Keratinocyte (primary cell): ENCODE data around the gene CCDC120. TPM values are rescaled to one million over a fixed set of nuclear protein-coding genes. Genes with fewer than 3 reads are reported as not detected.

ENCODE experiments used
- DNase-seq: peaks from one replicate; pipeline ENCODE4 v3.0.0-alpha.2; 2011; ENCODE audit warnings: low read depth, missing footprints, low spot score
- FAIRE-seq: peaks from 2 replicates; lab custom pipeline; 2011; peaks lifted over from hg19 to GRCh38; lab: Jason Lieb, UNC
- H2AFZ ChIP-seq: 2 replicates; pipeline ENCODE4 v1.6.0; 2012; ENCODE audit warnings: low read length, control low read depth, inconsistent platforms; ENCODE audit not compliant: control insufficient read depth
- H3K27ac ChIP-seq: 2 replicates; pipeline ENCODE4 v1.5.1; 2011; ENCODE audit warnings: low read length; ENCODE audit not compliant: control insufficient read depth, insufficient read depth
- H3K27me3 ChIP-seq: 3 replicates; pipeline ENCODE4 v1.6.0; 2011; ENCODE audit warnings: low read length; ENCODE audit not compliant: control insufficient read depth, insufficient read depth; ENCODE audit errors: extremely low read depth
- H3K36me3 ChIP-seq, 2 experiments: 2 replicates in 1 of 2; 3 replicates in 1 of 2; pipeline ENCODE4 v1.5.1; 2011; ENCODE audit warnings: low read length in 2 of 2, mild to moderate bottlenecking in 1 of 2; ENCODE audit not compliant: control insufficient read depth in 2 of 2, insufficient read depth in 2 of 2; ENCODE audit errors: extremely low read depth in 1 of 2
- H3K4me1 ChIP-seq: 3 replicates; pipeline ENCODE4 v1.5.1; 2011; ENCODE audit warnings: low read length; ENCODE audit not compliant: control insufficient read depth, insufficient read depth; ENCODE audit errors: extremely low read depth
- H3K4me2 ChIP-seq: 3 replicates; pipeline ENCODE4 v1.6.0; 2011; ENCODE audit warnings: low read depth, low read length; ENCODE audit not compliant: control insufficient read depth, insufficient read depth; ENCODE audit errors: extremely low read depth
- H3K4me3 ChIP-seq, 3 experiments: fragments of 200-600 bp in 1 of 3; sonication (generic) in 1 of 3; 2 replicates in 2 of 3; 3 replicates in 1 of 3; pipeline ENCODE4 v1.5.1; 2011 to 2016; ENCODE audit warnings: low read length in 3 of 3, mild to moderate bottlenecking in 3 of 3, control low read depth in 2 of 3, inconsistent platforms in 1 of 3, low read depth in 1 of 3, mixed read lengths in 1 of 3, mixed run types in 1 of 3, moderate library complexity in 1 of 3; ENCODE audit not compliant: control insufficient read depth in 2 of 3, insufficient read depth in 2 of 3; ENCODE audit errors: extremely low read depth in 1 of 3
- H3K79me2 ChIP-seq: 2 replicates; pipeline ENCODE4 v1.6.0; 2012; ENCODE audit warnings: low read length; ENCODE audit not compliant: control insufficient read depth, insufficient read depth
- H3K9ac ChIP-seq: 3 replicates; pipeline ENCODE4 v1.6.0; 2011; ENCODE audit warnings: low read length; ENCODE audit not compliant: control insufficient read depth, insufficient read depth; ENCODE audit errors: extremely low read depth
- H3K9me1 ChIP-seq: 3 replicates; pipeline ENCODE4 v1.6.0; 2011; ENCODE audit warnings: low read length; ENCODE audit not compliant: control insufficient read depth, insufficient read depth; ENCODE audit errors: extremely low read depth
- H3K9me3 ChIP-seq: 2 replicates; pipeline ENCODE4 v1.5.1; 2012; ENCODE audit warnings: low read depth, low read length; ENCODE audit not compliant: control insufficient read depth
- H4K20me1 ChIP-seq: 3 replicates; pipeline ENCODE4 v1.6.0; 2011; ENCODE audit warnings: low read length; ENCODE audit not compliant: control insufficient read depth, insufficient read depth; ENCODE audit errors: extremely low read depth
- CTCF ChIP-seq, 3 experiments: IDR thresholded peaks in 1 of 3; conservative IDR thresholded peaks in 1 of 3; optimal IDR thresholded peaks in 1 of 3; 2 replicates in 2 of 3; 3 replicates in 1 of 3; pipeline versions ENCODE3 to v1.5.1; 2011; ENCODE audit warnings: low read length in 3 of 3, mild to moderate bottlenecking in 3 of 3, moderate library complexity in 2 of 3, control low read depth in 1 of 3, inconsistent platforms in 1 of 3; ENCODE audit not compliant: insufficient read depth in 2 of 3; ENCODE audit errors: extremely low read depth in 1 of 3
- EZH2 ChIP-seq: IDR thresholded peaks from one replicate; pipeline ENCODE4 v1.6.1; 2012; ENCODE audit warnings: inconsistent platforms, mild to moderate bottlenecking, low read length, moderate library complexity
- dilution Hi-C: fragments of 300-500 bp; cut with MboI; formaldehyde crosslinking; loops from one replicate; pipeline ENCODE4 v1.7.0; 2020; ENCODE audit warnings: low sequenced_read_pairs; ENCODE audit not compliant: extremely low pct_ligation_motif_present
- polyA plus RNA-seq, 5 experiments: library from polyadenylated mRNA; depleted of rRNA in 3 of 5; stranded (reverse) in 3 of 5; stranded (forward) in 1 of 5; unstranded in 1 of 5; fragments of >200 nt; gene quantifications; 1 replicate in 1 of 5; 2 replicates in 3 of 5; 3 replicates in 1 of 5; pipeline versions ENCODE4 v1.2.1 to v1.2.3, GENCODE V29; 2011 to 2012; ENCODE audit warnings: missing spikeins in 2 of 5, low read depth in 1 of 5, low replicate concordance in 1 of 5

Gene CCDC120
- polyA plus RNA-seq, 1 donor (not counting 4 experiments of a cell fraction or from before 2014, with no cell fraction given): 4.9 TPM

- TF ChIP-seq EZH2 (no peak), CTCF (optimal IDR thresholded peaks at IDR 0.05 in 1 of 3, IDR thresholded peaks at IDR 0.05 in 1 of 3, conservative IDR thresholded peaks at IDR 0.05 in 1 of 3; ENCODE audit: extremely low read depth in 1 of 3, insufficient read depth in 2 of 3, low read length in 3 of 3) (no peak)
- no peaks in the 10 kb centered on the region for H3K4me1 ChIP-seq
Observed at GRCh38 chrX:49066278-49066677, 7.5 kb downstream of the CCDC120 start.

GRCh38 chrX:49066690-49067089 lies 7.9 kb downstream of the CCDC120 start:
- Histone ChIP-seq H3K36me3 (peaks cover 0 to 18% of the 10 kb centered on the region in 2 experiments), H3K9ac (no peak overlapping the region), H3K4me2 (no peak overlapping the region), H3K27ac (no peak overlapping the region), H3K27me3 (no peaks in the 10 kb centered on the region), H3K4me1 (no peaks in the 10 kb centered on the region), H3K9me3 (no peaks in the 10 kb centered on the region), H4K20me1 (no peaks in the 10 kb centered on the region), H3K79me2 (peaks cover under 1% of the 10 kb centered on the region), H3K4me3 (no peak overlapping the region), H3K9me1 (no peaks in the 10 kb centered on the region), H2AFZ (no peak overlapping the region)
- DNase-seq: no peak
- no peak for FAIRE-seq
- TF ChIP-seq EZH2 (no peak), CTCF (optimal IDR thresholded peaks at IDR 0.05 in 1 of 3, IDR thresholded peaks at IDR 0.05 in 1 of 3, conservative IDR thresholded peaks at IDR 0.05 in 1 of 3; ENCODE audit: extremely low read depth in 1 of 3, insufficient read depth in 2 of 3, low read length in 3 of 3) (no peak)
- dilution Hi-C loops: no loop called here

More at GRCh38 chrX:49066278-49066677, 7.5 kb downstream of the CCDC120 start:
- Histone ChIP-seq H3K27ac (no peak overlapping the region), H3K9ac (no peak overlapping the region), H3K9me1 (no peaks in the 10 kb centered on the region), H2AFZ (no peak overlapping the region), H4K20me1 (no peaks in the 10 kb centered on the region), H3K27me3 (no peaks in the 10 kb centered on the region), H3K9me3 (no peaks in the 10 kb centered on the region), H3K36me3 (peaks cover 0 to 20% of the 10 kb centered on the region in 2 experiments), H3K4me2 (no peak overlapping the region), H3K79me2 (peaks cover 4% of the 10 kb centered on the region), H3K4me3 (no peak overlapping the region)
- no peak for DNase-seq
- dilution Hi-C loops: no loop called here
- no peak for FAIRE-seq
